Measurements from ENCODE around the gene BTG3. TPM values are rescaled to one million over a fixed set of nuclear protein-coding genes. Genes with fewer than 3 reads are reported as not detected.

Gene BTG3
- total RNA-seq, 2 donors from 2014 or later, result 27.3 to 31.1 TPM

- DNase-seq, result peak; percentile 89
- Histone ChIP-seq H3K27ac (peak overlapping the region; percentile 78), H3K36me3 (no peaks in the 10 kb centered on the region), H3K4me3 (peak overlapping the region; percentile 65), H3K4me1 (peaks cover 5% of the 10 kb centered on the region), H3K9ac (ENCODE audit: low read depth in 2 of 2, low read length in 2 of 2) (peak overlapping the region; percentile 89 to 95), H3K9me3 (no peaks in the 10 kb centered on the region), H3K27me3 (no peaks in the 10 kb centered on the region)
- no peak for TF ChIP-seq CTCF (IDR thresholded peaks at IDR 0.05)
- intact Hi-C loops (cut with DNase I), result no loop called here
Observed at GRCh38 chr21:17611414-17612022, 1.2 kb downstream of the BTG3 start.

GRCh38 chr21:17610911-17611310 is 1.8 kb downstream of the BTG3 start:
- H3K4me3 ChIP-seq, result peak overlapping the region; percentile 65
- no peaks in the 10 kb centered on the region for H3K27me3 ChIP-seq
- no peaks in the 10 kb centered on the region for H3K36me3 ChIP-seq
- peak; percentile 42 for DNase-seq
- peak overlapping the region; percentile 53 to 95 for H3K9ac ChIP-seq (ENCODE audit: low read depth in 2 of 2, low read length in 2 of 2)
- peak overlapping the region; percentile 78 for H3K27ac ChIP-seq
- peaks cover 5% of the 10 kb centered on the region for H3K4me1 ChIP-seq
- H3K9me3 ChIP-seq, result no peaks in the 10 kb centered on the region
- intact Hi-C loops (cut with DNase I), result no loop called here
- no peak for TF ChIP-seq CTCF (IDR thresholded peaks at IDR 0.05)

- Histone ChIP-seq H3K9ac (ENCODE audit: low read depth in 2 of 2, low read length in 2 of 2) (no peak overlapping the region), H3K36me3 (no peaks in the 10 kb centered on the region), H3K4me1 (peaks cover 5% of the 10 kb centered on the region), H3K27ac (no peak overlapping the region), H3K4me3 (no peak overlapping the region), H3K9me3 (no peaks in the 10 kb centered on the region), H3K27me3 (no peaks in the 10 kb centered on the region)
- no peak for TF ChIP-seq CTCF (IDR thresholded peaks at IDR 0.05)
- intact Hi-C loops (cut with DNase I), result loop anchor here (10.0 kb wide), 1 partner anchor 205 kb away; the partner anchor contains the start of gene C21orf91
- DNase-seq, result no peak
Observed at GRCh38 chr21:17609681-17610080, 3.0 kb downstream of the BTG3 start.

- H3K4me3 ChIP-seq, result no peak overlapping the region
- no peak for TF ChIP-seq CTCF (IDR thresholded peaks at IDR 0.05)
- intact Hi-C loops (cut with DNase I), result loop anchor here (10.0 kb wide), 1 partner anchor 207 kb away; the partner anchor contains the start of gene C21orf91
- peak overlapping the region; percentile 4 for H3K27ac ChIP-seq
- no peaks in the 10 kb centered on the region for H3K36me3 ChIP-seq
- no peaks in the 10 kb centered on the region for H3K9me3 ChIP-seq
- H3K9ac ChIP-seq (ENCODE audit: low read depth in 2 of 2, low read length in 2 of 2), result no peak overlapping the region
- H3K27me3 ChIP-seq, result no peaks in the 10 kb centered on the region
- peaks cover 5% of the 10 kb centered on the region for H3K4me1 ChIP-seq
- peak; percentile 25 for DNase-seq
Observed at GRCh38 chr21:17607684-17608083, 5.0 kb downstream of the BTG3 start.

- no peak for DNase-seq
- intact Hi-C loops (cut with DNase I), result loop anchor here (10.0 kb wide), 1 partner anchor 212 kb away; the partner anchor contains the start of gene C21orf91
- no peaks in the 10 kb centered on the region for H3K9me3 ChIP-seq
Observed at GRCh38 chr21:17602874-17603273, 9.8 kb downstream of the BTG3 start.

More at GRCh38 chr21:17602874-17603273, 9.8 kb downstream of the BTG3 start:
- H3K27ac ChIP-seq, result no peak overlapping the region
- H3K36me3 ChIP-seq, result no peaks in the 10 kb centered on the region
- H3K9ac ChIP-seq (ENCODE audit: low read depth in 2 of 2, low read length in 2 of 2), result no peak overlapping the region
- H3K4me3 ChIP-seq, result no peak overlapping the region
- no peaks in the 10 kb centered on the region for H3K27me3 ChIP-seq
- no peak for TF ChIP-seq CTCF (IDR thresholded peaks at IDR 0.05)
- H3K4me1 ChIP-seq, result peaks cover under 1% of the 10 kb centered on the region
